HepG2 (cell line): ENCODE measurements around the gene TPO. TPM values are rescaled to one million over a fixed set of nuclear protein-coding genes. Genes with fewer than 3 reads are reported as not detected.

Experiments
- ATAC-seq: fragments of 200-7000 bp; cut with Tn5 transposase; 3 replicates; pipeline ENCODE4 v1.9.1; 2020; ENCODE audit warnings: mild to moderate bottlenecking, moderate library complexity
- BruUV-seq: library from RNA; stranded (reverse); fragments of 400-500 nt; replicated peaks from 2 replicates; lab custom pipeline; 2021; lab: Mats Ljungman, UMichigan
- CTCF ChIA-PET: fragments of 300-600 bp; formaldehyde crosslinking; extraction: SDS; loops from one replicate; lab custom pipeline; 2021; ENCODE audit warnings: low total read pairs, inconsistent platforms, low intra/inter-chr PET ratio; lab: Yijun Ruan, JAX
- POLR2A ChIA-PET: fragments of 350-600 bp; sonication (Branson Sonifier 250); formaldehyde crosslinking; loops from one replicate; lab custom pipeline; 2020; ENCODE audit warnings: antibody characterized with exemption, inconsistent platforms; lab: Yijun Ruan, JAX
- DNase-seq: peaks from one replicate; pipeline ENCODE4 v3.0.0-alpha.2; 2015; ENCODE audit warnings: low spot score
- FAIRE-seq: peaks from 3 replicates; lab custom pipeline; 2011; peaks lifted over from hg19 to GRCh38; lab: Jason Lieb, UNC
- H2AFZ ChIP-seq: one replicate; pipeline ENCODE4 v1.6.1; 2011; ENCODE audit warnings: low read length, inconsistent platforms
- H3K27ac ChIP-seq: fragments of 300-600 bp; 3 replicates; pipeline ENCODE4 v1.8.0; 2011; ENCODE audit warnings: mixed run types, mild to moderate bottlenecking, mixed read lengths, low read length, inconsistent platforms; ENCODE audit not compliant: insufficient read depth; ENCODE audit errors: extremely low read length
- H3K27me3 ChIP-seq, 2 experiments: fragments of 200-600 bp in 1 of 2; 2 replicates in 1 of 2; 3 replicates in 1 of 2; pipeline versions ENCODE4 v1.6.0 to v1.8.0; 2011; ENCODE audit warnings: low read length in 2 of 2, mild to moderate bottlenecking in 2 of 2, moderate library complexity in 2 of 2, inconsistent platforms in 1 of 2; ENCODE audit not compliant: insufficient read depth in 2 of 2, control insufficient read depth in 1 of 2
- H3K36me3 ChIP-seq, 2 experiments: fragments of 200-600 bp in 1 of 2; replicated peaks in 1 of 2; 2 replicates in 1 of 2; 3 replicates in 1 of 2; pipeline versions ENCODE4 v1.5.1 to v1.8.0; 2011; ENCODE audit warnings: low read length in 2 of 2, inconsistent platforms in 1 of 2; ENCODE audit not compliant: insufficient read depth in 2 of 2, control insufficient read depth in 1 of 2
- H3K4me1 ChIP-seq: 2 replicates; pipeline ENCODE4 v1.5.1; 2012; ENCODE audit warnings: low read length, inconsistent platforms; ENCODE audit not compliant: insufficient read depth
- H3K4me2 ChIP-seq: 2 replicates; pipeline ENCODE4 v1.6.0; 2011; ENCODE audit warnings: low read depth, low read length, inconsistent platforms
- H3K4me3 ChIP-seq, 3 experiments: fragments of 200-600 bp in 1 of 3; sonication (generic), shearing (Covaris generic) in 1 of 3; replicated peaks in 1 of 3; 2 replicates each; pipeline ENCODE4 v1.5.1; 2011 to 2016; ENCODE audit warnings: low read length in 3 of 3, inconsistent platforms in 2 of 3, low read depth in 2 of 3, mild to moderate bottlenecking in 2 of 3, control low read depth in 1 of 3, mixed read lengths in 1 of 3; ENCODE audit not compliant: insufficient read depth in 1 of 3
- H3K79me2 ChIP-seq: one replicate; pipeline ENCODE4 v1.6.1; 2011; ENCODE audit warnings: low read length, inconsistent platforms; ENCODE audit not compliant: insufficient read depth
- H3K9ac ChIP-seq: 2 replicates; pipeline ENCODE4 v1.6.0; 2011; ENCODE audit warnings: mild to moderate bottlenecking, low read depth, low read length, inconsistent platforms; ENCODE audit not compliant: insufficient read depth
- H3K9me3 ChIP-seq: 2 replicates; pipeline ENCODE4 v1.5.1; 2012; ENCODE audit warnings: mild to moderate bottlenecking, low read length
- H4K20me1 ChIP-seq: 2 replicates; pipeline ENCODE4 v1.6.0; 2011; ENCODE audit warnings: inconsistent platforms, mild to moderate bottlenecking, low read length, moderate library complexity; ENCODE audit not compliant: insufficient read depth
- BHLHE40 ChIP-seq: IDR thresholded peaks from 2 replicates; pipeline ENCODE4 v1.6.1; 2011; ENCODE audit warnings: low read length, improper control_type of control experiment
- EHMT2 ChIP-seq: fragments of 200-600 bp; sonication (generic); IDR thresholded peaks from 2 replicates; pipeline ENCODE4 v1.7.0; 2017; ENCODE audit warnings: antibody characterized with exemption, low read depth, low read length, borderline replicate concordance
- GATAD1 ChIP-seq: IDR thresholded peaks from 2 replicates; pipeline ENCODE4 v1.6.1; 2016; ENCODE audit warnings: missing genetic modification reagents, missing compliant biosample characterization
- HMGXB4 ChIP-seq, 2 experiments: sonication (generic) in 1 of 2; formaldehyde crosslinking in 1 of 2; IDR thresholded peaks; 2 replicates each; pipeline versions ENCODE4 v1.4.0 to v1.6.1; 2018 to 2020; ENCODE audit warnings: missing genetic modification reagents in 2 of 2, borderline replicate concordance in 1 of 2, low read depth in 1 of 2, mild to moderate bottlenecking in 1 of 2, missing biosample characterization in 1 of 2
- KLF9 ChIP-seq: IDR thresholded peaks from 2 replicates; pipeline ENCODE4 v1.6.1; 2016; ENCODE audit warnings: low read depth
- NRL ChIP-seq: sonication (generic); formaldehyde crosslinking; IDR thresholded peaks from 2 replicates; pipeline ENCODE4 v1.5.0; 2020; ENCODE audit warnings: missing genetic modification reagents, mild to moderate bottlenecking, moderate library complexity, borderline replicate concordance
- SRF ChIP-seq: IDR thresholded peaks from 2 replicates; pipeline ENCODE4 v1.6.1; 2011; ENCODE audit warnings: mild to moderate bottlenecking, low read depth, low read length, moderate library complexity
- ZNF772 ChIP-seq: sonication (generic); formaldehyde crosslinking; IDR thresholded peaks from 2 replicates; pipeline ENCODE4 v1.5.0; 2020; ENCODE audit warnings: mild to moderate bottlenecking, missing genetic modification reagents
- ZSCAN20 ChIP-seq: sonication (generic); formaldehyde crosslinking; IDR thresholded peaks from 2 replicates; pipeline ENCODE4 v1.4.0; 2020; ENCODE audit warnings: missing genetic modification reagents, mild to moderate bottlenecking, borderline replicate concordance
- WGBS: methylation state at CpG from one replicate; pipeline ENCODE4 v1.1.6; 2017; ENCODE audit warnings: low lambda C conversion rate; 5-methylcytosine and 5-hydroxymethylcytosine counted together
- in situ Hi-C: cut with HindIII; loops from 2 replicates; pipeline ENCODE4 v1.10.0; 2017; ENCODE audit warnings: low pct_unique_long_range_greater_than_20kb; ENCODE audit not compliant: extremely low pct_ligation_motif_present
- intact Hi-C: fragments of 100-400 bp; cut with micrococcal nuclease; formaldehyde crosslinking; loops from one replicate; pipeline ENCODE4 v1.10.0; 2022; ENCODE audit not compliant: unreplicated experiment
- polyA plus RNA-seq, 8 experiments: library from polyadenylated mRNA; depleted of rRNA in 3 of 8; stranded (reverse) in 7 of 8; unstranded in 1 of 8; fragments of >200 nt; fragmentation: Illumina TruSeq in 4 of 8; extraction: Trizol in 4 of 8; gene quantifications; 2 replicates each; pipeline versions ENCODE4 v1.2.1 to v1.2.3, GENCODE V29; 2011 to 2016; ENCODE audit warnings: low read depth in 4 of 8, missing spikeins in 1 of 8, mixed read lengths in 1 of 8; ENCODE audit not compliant: insufficient read depth in 1 of 8
- total RNA-seq, 5 experiments: library from RNA; depleted of rRNA; stranded (reverse); fragments of >200 nt; fragmentation: Illumina TruSeq; extraction: Trizol; gene quantifications; 2 replicates each; pipeline ENCODE4 v1.2.3, GENCODE V29; 2016; ENCODE audit warnings: low read depth in 1 of 5

TPO gene
- total and polyA plus RNA-seq, 2 of the 13 experiments (the other 11 are each of a cell fraction or from before 2014, with no cell fraction given): not detected

GRCh38 chr2:1370461-1370860 lies 42.8 kb upstream of the TPO start:
- H4K20me1 ChIP-seq: no peaks in the 10 kb centered on the region
- in situ Hi-C loops (no loop called here), intact Hi-C loops (no loop called here)
- no peaks in the 10 kb centered on the region for H3K4me1 ChIP-seq
- no peaks in the 10 kb centered on the region for H3K9me3 ChIP-seq
- no peak overlapping the region for H2AFZ ChIP-seq
- no peak for TF ChIP-seq GATAD1
- no peak for TF ChIP-seq KLF9 (CRISPR knock-in tag)
- TF ChIP-seq ZNF772 (CRISPR knock-in tag): no peak
- TF ChIP-seq HMGXB4 (CRISPR knock-in tag; IDR thresholded peaks at IDR 0.05; ENCODE audit: borderline replicate concordance in 1 of 2, low read depth in 1 of 2): no peak
- TF ChIP-seq BHLHE40: no peak
- no peak for TF ChIP-seq EHMT2
- no peak for TF ChIP-seq NRL (CRISPR knock-in tag)
- TF ChIP-seq SRF: no peak
- no peak for TF ChIP-seq ZSCAN20 (CRISPR knock-in tag)
- no peak overlapping the region for H3K27ac ChIP-seq
- WGBS: 6% methylated on average over 4 of the region's 4 CpGs
- no TSS peak for BruUV-seq
- no peak for DNase-seq
- CTCF ChIA-PET: no interaction called here
- H3K4me2 ChIP-seq: no peak overlapping the region
- POLR2A ChIA-PET: no interaction called here
- H3K27me3 ChIP-seq: peaks cover 0 to 61% of the 10 kb centered on the region in 2 experiments; a peak in 4 of 5 replicates
- H3K9ac ChIP-seq: no peak overlapping the region
- H3K36me3 ChIP-seq: no peaks in the 10 kb centered on the region
- no peak overlapping the region for H3K4me3 ChIP-seq
- no peaks in the 10 kb centered on the region for H3K79me2 ChIP-seq
- no peak for FAIRE-seq
- no peak for ATAC-seq
